GM23248 (cell line): Measurements from ENCODE around the gene KRTAP10-3.

ENCODE experiments used
- EZH2 ChIP-seq: fragments of 200-600 bp; sonication (generic); IDR thresholded peaks from 2 replicates; pipeline ENCODE4 v1.6.1; 2018; ENCODE audit warnings: antibody characterized with exemption, mild to moderate bottlenecking; ENCODE audit not compliant: insufficient read depth, poor library complexity, severe bottlenecking
- EZH2phosphoT487 ChIP-seq: fragments of 200-600 bp; sonication (generic); IDR thresholded peaks from 2 replicates; pipeline ENCODE4 v1.6.1; 2018; ENCODE audit warnings: antibody characterized with exemption, moderate library complexity, mild to moderate bottlenecking, low read depth; ENCODE audit not compliant: insufficient read depth

- no peak for TF ChIP-seq EZH2
- TF ChIP-seq EZH2phosphoT487, result no peak
Measured at GRCh38 chr21:44576025-44576420, 17.4 kb upstream of the KRTAP10-3 start.
